ENCODE results near the gene ACSM5.
"Not testable (repeated sequence)": the region's sequence is repeated elsewhere in the genome, so short reads cannot be mapped to it uniquely, and the experiment has no call there.

Gene ACSM5

GRCh38 chr16:20468954-20469353 lies 59.6 kb downstream of the ACSM5 start:
- H3K9ac ChIP-seq (ENCODE audit: low read depth, low read length); H3K4me3 ChIP-seq (ENCODE audit: low read length); H3K27me3 ChIP-seq (ENCODE audit: control insufficient read depth, insufficient read depth, low read length); H3K4me2 ChIP-seq (ENCODE audit: low read length); H3K36me3 ChIP-seq (ENCODE audit: insufficient read depth, low read length); H3K9me3 ChIP-seq (replicated peaks; ENCODE audit: low read length); H3K4me1 ChIP-seq (ENCODE audit: control insufficient read depth, insufficient read depth, low read length): not testable (repeated sequence)

GRCh38 chr16:20469930-20470329 lies 60.6 kb downstream of the ACSM5 start:
- H3K9ac ChIP-seq (ENCODE audit: low read depth, low read length); H3K36me3 ChIP-seq (ENCODE audit: insufficient read depth, low read length); H3K27me3 ChIP-seq (ENCODE audit: control insufficient read depth, insufficient read depth, low read length); H3K4me3 ChIP-seq (ENCODE audit: low read length); H3K9me3 ChIP-seq (replicated peaks; ENCODE audit: low read length); H3K4me1 ChIP-seq (ENCODE audit: control insufficient read depth, insufficient read depth, low read length); H3K4me2 ChIP-seq (ENCODE audit: low read length): not testable (repeated sequence)

- not testable (repeated sequence) for H3K9me3 ChIP-seq (replicated peaks; ENCODE audit: low read length); H3K27me3 ChIP-seq (ENCODE audit: control insufficient read depth, insufficient read depth, low read length); H3K9ac ChIP-seq (ENCODE audit: low read depth, low read length); H3K36me3 ChIP-seq (ENCODE audit: insufficient read depth, low read length); H3K4me3 ChIP-seq (ENCODE audit: low read length); H3K4me1 ChIP-seq (ENCODE audit: control insufficient read depth, insufficient read depth, low read length); H3K4me2 ChIP-seq (ENCODE audit: low read length)
These were observed 61.4 kb downstream of the ACSM5 start for GRCh38 chr16:20470732-20471131.

GRCh38 chr16:20477188-20477744 lies 67.9 kb downstream of the ACSM5 start:
- not testable (repeated sequence) for H3K27me3 ChIP-seq (ENCODE audit: control insufficient read depth, insufficient read depth, low read length); H3K4me2 ChIP-seq (ENCODE audit: low read length); H3K9me3 ChIP-seq (replicated peaks; ENCODE audit: low read length); H3K9ac ChIP-seq (ENCODE audit: low read depth, low read length); H3K4me1 ChIP-seq (ENCODE audit: control insufficient read depth, insufficient read depth, low read length); H3K36me3 ChIP-seq (ENCODE audit: insufficient read depth, low read length); H3K4me3 ChIP-seq (ENCODE audit: low read length)

GRCh38 chr16:20483989-20484388 lies 74.7 kb downstream of the ACSM5 start:
- H3K9me3 ChIP-seq (replicated peaks; ENCODE audit: low read length); H3K36me3 ChIP-seq (ENCODE audit: insufficient read depth, low read length); H3K4me1 ChIP-seq (ENCODE audit: control insufficient read depth, insufficient read depth, low read length); H3K9ac ChIP-seq (ENCODE audit: low read depth, low read length); H3K27me3 ChIP-seq (ENCODE audit: control insufficient read depth, insufficient read depth, low read length); H3K4me2 ChIP-seq (ENCODE audit: low read length); H3K4me3 ChIP-seq (ENCODE audit: low read length): not testable (repeated sequence)

GRCh38 chr16:20484726-20485125 lies 75.4 kb downstream of the ACSM5 start:
- no peaks in the 10 kb centered on the region for H3K9me3 ChIP-seq (replicated peaks; ENCODE audit: low read length)
- H3K36me3 ChIP-seq (ENCODE audit: insufficient read depth, low read length): no peaks in the 10 kb centered on the region
- H3K27me3 ChIP-seq (ENCODE audit: control insufficient read depth, insufficient read depth, low read length): no peaks in the 10 kb centered on the region
- H3K4me2 ChIP-seq (ENCODE audit: low read length): no peak overlapping the region
- no peak overlapping the region for H3K9ac ChIP-seq (ENCODE audit: low read depth, low read length)
- no peak overlapping the region for H3K4me3 ChIP-seq (ENCODE audit: low read length)
- no peaks in the 10 kb centered on the region for H3K4me1 ChIP-seq (ENCODE audit: control insufficient read depth, insufficient read depth, low read length)

- H3K9ac ChIP-seq (ENCODE audit: low read depth, low read length): no peak overlapping the region
- no peaks in the 10 kb centered on the region for H3K27me3 ChIP-seq (ENCODE audit: control insufficient read depth, insufficient read depth, low read length)
- no peak overlapping the region for H3K4me3 ChIP-seq (ENCODE audit: low read length)
- H3K9me3 ChIP-seq (replicated peaks; ENCODE audit: low read length): no peaks in the 10 kb centered on the region
- no peaks in the 10 kb centered on the region for H3K36me3 ChIP-seq (ENCODE audit: insufficient read depth, low read length)
- no peaks in the 10 kb centered on the region for H3K4me1 ChIP-seq (ENCODE audit: control insufficient read depth, insufficient read depth, low read length)
- no peak overlapping the region for H3K4me2 ChIP-seq (ENCODE audit: low read length)
These were observed 76.1 kb downstream of the ACSM5 start for GRCh38 chr16:20485408-20485807.

Data from skeletal muscle satellite cell (primary cell).